ENCODE measurements around the gene TFRC.
"Not testable (repeated sequence)": the region's sequence is repeated elsewhere in the genome, so short reads cannot be mapped to it uniquely, and the experiment has no call there.

DNA sequence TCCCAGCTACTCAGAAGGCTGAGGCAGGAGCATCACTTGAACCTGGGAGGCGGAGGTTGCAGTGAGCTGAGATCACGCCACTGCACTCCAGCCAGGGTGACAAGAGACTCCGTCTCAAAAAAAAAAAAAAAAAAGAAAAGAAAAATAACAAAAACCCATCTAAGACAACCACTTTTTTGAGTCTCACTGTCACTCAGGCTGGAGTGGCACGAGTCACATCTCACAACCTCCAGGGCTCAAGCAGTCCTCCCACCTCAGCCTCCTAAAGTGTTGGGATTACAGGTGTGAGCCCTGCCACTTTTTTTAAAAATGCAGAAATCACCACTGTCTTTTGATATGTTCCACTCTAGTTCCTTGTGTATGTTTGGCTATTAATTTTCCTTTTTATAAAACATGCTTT is 13.1 kb downstream of the TFRC start:
- TF ChIP-seq, protein P1, sequence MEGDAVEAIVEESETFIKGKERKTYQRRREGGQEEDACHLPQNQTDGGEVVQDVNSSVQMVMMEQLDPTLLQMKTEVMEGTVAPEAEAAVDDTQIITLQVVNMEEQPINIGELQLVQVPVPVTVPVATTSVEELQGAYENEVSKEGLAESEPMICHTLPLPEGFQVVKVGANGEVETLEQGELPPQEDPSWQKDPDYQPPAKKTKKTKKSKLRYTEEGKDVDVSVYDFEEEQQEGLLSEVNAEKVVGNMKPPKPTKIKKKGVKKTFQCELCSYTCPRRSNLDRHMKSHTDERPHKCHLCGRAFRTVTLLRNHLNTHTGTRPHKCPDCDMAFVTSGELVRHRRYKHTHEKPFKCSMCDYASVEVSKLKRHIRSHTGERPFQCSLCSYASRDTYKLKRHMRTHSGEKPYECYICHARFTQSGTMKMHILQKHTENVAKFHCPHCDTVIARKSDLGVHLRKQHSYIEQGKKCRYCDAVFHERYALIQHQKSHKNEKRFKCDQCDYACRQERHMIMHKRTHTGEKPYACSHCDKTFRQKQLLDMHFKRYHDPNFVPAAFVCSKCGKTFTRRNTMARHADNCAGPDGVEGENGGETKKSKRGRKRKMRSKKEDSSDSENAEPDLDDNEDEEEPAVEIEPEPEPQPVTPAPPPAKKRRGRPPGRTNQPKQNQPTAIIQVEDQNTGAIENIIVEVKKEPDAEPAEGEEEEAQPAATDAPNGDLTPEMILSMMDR (IDR thresholded peaks at IDR 0.05), result not testable (repeated sequence)
- TF ChIP-seq SIN3A (IDR thresholded peaks at IDR 0.05; ENCODE audit: borderline replicate concordance, insufficient read depth, low read depth, low read length); POLR2AphosphoS5 (IDR thresholded peaks at IDR 0.05; ENCODE audit: low read depth, low read length): not testable (repeated sequence)

Measured in Panc1 (cell line).